GM21529 (cell line): ENCODE measurements around the gene NTHL1.

Experiments used
- ATAC-seq: cut with Tn5 transposase; IDR thresholded peaks from one replicate; pipeline ENCODE4 v1.9.1; 2021; ENCODE audit not compliant: unreplicated experiment

The NTHL1 gene

DNA sequence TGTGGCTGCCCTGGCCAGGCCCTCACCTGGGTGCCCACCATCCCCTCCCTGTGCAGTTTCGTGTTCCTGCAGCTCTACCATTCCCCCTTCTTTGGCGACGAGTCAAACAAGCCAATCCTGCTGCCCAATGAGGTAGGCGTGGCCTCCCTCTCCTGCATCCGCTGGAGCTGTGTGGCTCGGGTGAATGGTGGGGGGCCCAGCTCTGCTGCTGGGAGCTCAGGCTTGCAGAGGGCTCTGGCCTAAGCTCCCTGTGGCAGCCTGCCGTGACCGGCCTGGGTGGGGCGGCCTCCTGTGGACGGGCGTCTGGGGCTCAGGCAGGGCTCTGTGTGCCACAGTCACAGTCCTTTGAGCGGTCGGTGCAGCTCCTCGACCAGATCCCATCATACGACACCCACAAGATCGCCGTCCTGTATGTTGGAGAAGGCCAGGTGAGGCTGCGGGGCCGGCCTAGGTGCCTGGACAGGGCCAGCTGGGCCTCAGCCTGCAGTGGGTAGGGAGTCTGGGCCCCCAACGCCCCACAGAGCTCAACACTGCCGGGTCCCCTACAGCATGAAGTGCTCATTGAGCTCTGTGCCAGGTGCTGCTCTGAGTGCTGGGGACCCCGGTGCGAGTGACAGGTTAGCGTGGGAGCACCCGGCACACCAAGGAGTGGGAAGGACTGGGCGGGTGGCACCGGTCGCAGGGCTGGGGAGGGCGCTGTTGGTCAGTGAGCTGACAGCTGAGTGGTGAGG, 37.4 kb upstream of the NTHL1 start:
- no peak for ATAC-seq

DNA sequence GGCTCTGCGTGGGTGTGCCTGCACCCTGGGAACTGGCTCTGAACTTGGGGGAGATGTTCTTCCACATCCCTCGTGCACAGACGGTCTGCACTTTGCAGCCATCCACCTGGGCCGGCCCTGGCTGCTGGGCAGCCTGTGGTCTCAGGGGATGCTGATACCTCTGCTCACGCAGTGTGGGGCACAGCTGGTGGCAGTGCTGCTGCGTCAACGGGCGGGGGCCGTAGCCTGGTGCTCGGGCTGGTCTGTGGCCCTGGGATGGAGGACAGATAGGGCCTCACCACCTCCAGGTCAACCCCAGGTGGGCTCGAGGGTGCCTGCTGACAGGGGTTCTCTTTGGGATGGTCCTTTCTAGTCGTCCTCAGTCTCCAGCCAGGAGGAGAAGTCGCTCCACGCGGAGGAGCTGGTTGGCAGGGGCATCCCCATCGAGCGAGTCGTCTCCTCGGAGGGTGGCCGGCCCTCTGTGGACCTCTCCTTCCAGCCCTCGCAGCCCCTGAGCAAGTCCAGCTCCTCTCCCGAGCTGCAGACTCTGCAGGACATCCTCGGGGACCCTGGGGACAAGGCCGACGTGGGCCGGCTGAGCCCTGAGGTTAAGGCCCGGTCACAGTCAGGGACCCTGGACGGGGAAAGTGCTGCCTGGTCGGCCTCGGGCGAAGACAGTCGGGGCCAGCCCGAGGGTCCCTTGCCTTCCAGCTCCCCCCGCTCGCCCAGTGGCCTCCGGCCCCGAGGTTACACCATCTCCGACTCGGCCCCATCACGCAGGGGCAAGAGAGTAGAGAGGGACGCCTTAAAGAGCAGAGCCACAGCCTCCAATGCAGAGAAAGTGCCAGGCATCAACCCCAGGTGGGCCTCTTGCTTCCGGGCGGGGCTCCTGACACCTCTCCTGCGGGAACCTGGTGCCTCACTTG, 36.5 kb upstream of the NTHL1 start:
- no peak for ATAC-seq

DNA sequence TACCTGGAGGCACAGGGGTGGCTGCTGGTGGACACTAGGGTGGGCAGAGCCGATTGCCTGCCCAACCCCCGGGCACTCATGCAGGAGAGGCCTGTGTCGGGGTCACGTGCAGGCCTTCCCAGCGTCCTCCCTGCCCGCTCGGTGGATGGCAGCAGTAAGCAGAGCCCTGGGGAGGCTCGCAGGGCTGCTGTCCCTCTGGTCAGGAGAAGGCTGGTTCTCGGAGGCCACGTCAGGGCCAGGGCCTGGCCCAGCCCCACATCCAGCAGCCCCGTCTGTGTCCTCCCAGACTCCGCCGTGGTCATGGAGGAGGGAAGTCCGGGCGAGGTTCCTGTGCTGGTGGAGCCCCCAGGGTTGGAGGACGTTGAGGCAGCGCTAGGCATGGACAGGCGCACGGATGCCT, 35.8 kb upstream of the NTHL1 start:
- no peak for ATAC-seq

DNA sequence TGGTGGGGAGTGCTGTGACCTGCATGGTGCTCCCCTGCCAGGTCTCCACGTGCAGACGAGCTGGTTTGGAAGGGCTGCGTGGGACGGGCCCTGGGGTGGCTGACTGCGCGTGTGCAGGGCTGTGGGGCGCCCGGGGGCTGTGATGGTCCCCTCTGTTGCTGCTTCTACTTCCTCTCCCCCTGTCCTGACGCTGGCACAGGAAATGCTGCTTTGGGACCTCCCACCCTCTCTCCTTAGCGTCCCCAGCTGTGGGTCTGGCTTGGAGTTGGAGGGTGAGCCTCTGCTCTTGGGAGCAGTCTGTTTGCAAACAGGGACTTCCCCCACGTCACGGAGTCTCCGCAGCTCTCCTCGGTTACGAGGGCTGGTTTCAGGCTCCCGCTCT, 35.3 kb upstream of the NTHL1 start:
- no peak for ATAC-seq

DNA sequence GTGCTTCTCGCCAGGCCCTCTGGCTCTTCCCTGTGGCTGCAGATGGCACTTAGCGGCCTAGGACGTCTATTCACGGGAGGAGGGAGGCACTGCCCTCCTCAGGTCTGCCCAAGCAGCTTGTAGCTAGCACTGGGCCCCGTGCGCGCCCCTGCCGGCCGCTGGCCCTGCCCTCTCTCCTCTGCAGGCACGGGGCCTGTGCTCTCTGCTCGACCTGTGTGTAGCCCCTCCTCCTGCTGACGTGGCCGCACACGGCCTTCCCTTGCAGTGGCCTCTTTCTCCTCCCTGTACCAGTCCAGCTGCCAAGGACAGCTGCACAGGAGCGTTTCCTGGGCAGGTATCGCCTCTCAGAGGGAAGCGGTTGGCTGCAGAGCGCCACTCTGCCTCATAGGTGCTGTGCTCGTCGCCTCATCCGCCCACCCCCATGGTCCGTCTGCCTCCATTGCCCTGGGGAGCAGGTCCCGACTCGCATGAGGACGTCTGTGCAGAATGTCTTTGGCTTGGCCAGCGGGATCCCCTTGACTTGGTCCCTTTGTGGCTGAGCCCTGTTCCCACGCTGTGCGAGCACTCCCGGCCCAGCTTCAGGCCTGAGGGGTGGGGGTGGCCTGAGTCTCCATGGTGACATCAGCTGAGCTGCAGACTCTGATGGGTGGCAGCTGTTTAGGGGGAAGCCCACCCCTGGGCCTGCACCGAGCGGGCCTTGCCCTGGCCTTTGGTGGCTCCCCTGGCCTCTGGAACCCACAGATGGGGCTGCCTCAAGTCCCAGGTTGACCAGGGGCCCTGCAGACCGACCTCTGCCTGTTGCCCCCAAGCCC, 34.7 kb upstream of the NTHL1 start:
- no peak for ATAC-seq

DNA sequence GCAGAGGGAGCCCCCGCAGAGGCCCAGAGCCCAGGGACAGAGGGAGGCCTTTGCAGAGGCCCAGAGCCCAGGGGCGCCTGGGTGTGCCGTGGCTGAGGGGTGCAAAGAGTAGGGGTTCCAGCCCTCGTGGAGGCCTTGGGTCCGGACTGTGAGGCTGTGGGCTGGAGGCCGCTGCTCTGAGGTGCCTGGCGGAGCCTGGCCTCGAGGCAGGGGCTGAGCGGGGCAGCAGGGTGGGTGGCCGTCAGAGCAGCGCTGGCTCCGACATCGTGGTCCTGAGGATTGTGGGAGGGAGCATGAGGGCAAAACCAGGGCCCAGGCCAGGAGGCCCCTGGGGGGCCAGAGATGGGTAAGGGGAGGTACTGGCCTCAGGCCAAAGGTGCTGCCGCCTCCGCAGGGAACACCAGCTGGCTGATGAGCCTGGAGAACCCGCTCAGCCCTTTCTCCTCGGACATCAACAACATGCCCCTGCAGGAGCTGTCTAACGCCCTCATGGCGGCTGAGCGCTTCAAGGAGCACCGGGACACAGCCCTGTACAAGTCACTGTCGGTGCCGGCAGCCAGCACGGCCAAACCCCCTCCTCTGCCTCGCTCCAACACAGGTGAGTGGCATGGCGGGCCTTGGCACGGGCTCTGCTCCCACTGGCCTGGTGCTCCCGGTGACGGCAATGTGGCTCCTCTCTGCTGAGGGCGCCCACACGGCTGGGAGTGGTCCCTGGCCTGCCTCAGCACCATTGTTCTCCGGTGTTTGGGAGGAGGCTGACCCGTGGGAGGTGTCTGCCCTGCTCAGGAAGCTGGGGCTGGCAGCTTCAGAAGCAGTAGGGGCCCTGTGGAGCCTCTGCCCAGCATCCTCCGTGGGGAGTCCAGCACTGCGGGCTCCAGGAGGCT, 33.8 kb upstream of the NTHL1 start:
- no peak for ATAC-seq

DNA sequence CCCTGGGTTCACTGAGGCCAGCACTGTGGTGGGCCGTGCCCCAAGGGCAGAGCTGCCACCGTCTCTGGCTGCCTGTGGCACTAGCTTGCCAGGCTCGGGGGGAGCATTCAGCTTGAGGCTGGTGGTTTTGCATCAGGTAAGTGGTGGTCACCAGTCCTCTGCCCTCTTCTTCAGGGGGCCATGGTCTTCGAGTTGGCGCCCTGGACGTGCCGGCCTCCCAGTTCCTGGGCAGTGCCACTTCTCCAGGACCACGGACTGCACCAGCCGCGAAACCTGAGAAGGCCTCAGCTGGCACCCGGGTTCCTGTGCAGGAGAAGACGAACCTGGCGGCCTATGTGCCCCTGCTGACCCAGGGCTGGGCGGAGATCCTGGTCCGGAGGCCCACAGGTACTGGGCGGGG, 32.4 kb upstream of the NTHL1 start:
- ATAC-seq: no peak

DNA sequence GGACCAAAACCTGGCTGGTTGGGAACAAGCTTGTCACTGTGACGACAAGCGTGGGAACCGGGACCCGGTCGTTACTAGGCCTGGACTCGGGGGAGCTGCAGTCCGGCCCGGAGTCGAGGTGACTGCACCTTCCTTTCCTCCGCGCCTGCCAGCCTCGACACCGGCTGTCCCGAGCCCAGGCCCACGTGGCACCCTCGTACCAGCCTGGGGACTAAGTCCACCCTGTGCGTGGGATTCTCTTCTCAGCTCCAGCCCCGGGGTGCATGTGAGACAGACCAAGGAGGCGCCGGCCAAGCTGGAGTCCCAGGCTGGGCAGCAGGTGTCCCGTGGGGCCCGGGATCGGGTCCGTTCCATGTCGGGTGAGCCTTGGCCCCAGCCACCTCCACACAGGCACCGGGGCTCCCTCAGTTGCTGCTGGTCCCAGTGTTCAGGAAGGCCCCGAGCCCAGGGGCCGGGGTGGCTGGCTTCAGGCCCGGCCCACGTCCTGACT, 31.7 kb upstream of the NTHL1 start:
- no peak for ATAC-seq

DNA sequence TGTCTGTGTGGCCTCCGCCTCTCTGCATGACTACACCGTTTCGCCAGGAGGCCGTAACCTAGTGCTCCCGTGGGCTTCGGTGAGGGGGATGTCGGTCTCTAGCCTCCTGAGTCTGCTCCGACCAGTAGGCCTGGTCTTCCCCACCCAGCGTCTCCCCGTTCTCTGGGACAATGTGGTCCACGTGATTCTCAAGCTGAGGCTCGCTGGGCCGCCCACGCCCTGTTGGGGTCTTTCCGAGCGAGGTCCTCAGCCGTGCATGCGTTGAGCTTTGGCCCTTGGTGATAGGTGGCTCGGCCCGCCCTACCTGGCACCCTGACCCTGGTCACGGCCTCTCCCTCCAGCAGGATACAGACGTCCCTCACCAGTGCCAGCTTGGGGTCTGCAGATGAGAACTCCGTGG, 31.1 kb upstream of the NTHL1 start:
- no peak for ATAC-seq

DNA sequence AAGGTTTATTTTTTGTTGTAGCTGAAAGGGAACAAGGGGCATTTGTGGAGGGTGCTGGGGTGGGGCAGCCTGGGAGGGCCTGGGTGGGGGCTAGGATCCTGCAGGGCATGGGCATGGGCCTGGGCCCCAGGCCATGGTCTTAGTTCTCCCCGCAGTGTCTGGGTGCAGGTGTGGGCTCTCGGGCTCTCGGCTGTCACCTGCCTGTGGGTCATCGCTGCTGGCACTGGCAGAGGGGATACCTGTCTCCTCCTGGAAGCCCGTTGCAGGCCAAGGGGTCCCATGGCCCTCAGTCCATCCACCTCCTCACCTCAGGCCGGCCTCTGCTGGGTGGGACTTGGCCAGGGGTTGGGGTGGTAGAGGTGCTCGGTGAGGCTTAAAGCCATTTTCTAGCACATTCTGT, 30.5 kb upstream of the NTHL1 start:
- no peak for ATAC-seq

DNA sequence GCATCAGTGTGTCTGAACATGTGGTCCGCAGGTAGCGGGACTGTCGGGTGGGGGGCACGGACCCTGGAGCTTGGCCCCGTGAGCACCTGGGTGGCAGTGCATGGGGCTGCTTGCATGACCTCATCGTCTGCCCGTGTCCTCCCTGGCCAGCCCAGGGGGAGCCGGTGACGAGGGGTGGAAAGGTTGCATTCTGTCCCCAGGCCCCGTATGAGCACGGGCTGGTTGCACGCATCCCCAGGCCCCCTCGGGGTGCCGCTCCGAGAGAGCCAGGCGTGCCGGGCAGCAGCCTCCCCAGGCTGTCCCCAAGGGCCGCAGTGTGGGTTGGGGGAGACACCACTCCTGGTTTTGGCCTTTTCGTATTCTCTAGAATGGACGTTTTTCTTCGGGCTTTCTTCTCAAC, 30.1 kb upstream of the NTHL1 start:
- ATAC-seq: no peak

DNA sequence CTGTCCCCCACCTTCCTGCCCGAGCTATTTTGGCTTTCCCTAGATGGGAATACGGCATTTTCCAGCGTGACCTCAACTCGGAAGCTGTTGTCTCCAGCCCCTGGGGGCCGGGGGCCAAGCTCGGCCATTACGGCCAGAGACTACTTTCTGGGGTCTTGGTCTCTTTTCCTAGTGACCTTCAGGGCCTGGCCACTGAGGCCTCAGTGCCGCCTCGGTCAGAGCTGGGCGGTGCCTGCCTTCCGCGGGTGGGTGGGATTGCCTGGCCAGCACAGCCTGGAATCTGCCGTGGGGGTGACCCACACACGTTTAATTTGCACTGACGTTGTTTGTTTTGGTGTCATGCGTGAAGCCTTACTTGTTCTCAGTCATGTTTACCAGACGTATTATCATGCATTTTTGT, 29.4 kb upstream of the NTHL1 start:
- no peak for ATAC-seq

DNA sequence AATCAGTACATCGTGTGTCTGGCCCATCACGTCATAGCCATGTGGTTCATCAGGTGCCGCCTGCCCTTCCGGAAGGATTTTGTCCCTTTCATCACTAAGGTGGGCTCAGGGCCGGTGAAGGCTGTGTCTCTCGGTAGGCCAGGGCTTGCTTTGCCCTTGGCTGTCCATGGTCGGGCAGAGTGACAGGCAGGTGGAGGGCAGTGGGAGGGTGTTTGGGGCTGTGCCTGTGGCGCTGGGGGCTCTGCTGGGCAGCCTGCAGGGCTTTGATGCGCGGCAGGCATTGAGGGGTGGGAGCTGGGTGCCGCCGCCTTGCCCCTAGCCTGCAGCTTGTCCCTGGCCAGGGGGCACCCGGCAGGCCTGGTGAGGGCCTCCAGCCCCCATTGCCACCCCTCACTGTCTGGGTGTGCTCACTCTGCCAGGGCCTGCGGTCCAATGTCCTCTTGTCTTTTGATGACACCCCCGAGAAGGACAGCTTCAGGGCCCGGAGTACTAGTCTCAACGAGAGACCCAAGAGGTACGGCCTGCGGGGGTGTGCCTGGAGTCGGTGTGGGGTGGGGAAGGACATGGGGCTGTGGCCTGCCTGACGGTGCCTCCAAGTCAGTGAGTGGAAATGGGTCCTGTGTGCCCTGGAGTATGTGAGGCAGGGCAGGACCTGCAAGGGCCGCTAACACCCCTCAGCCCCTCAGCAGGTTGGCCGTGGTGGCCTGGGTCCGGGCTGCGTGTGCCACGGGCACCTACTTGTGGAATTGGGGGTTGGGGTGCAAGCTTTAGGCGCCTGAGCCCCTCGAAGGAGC, 28.6 kb upstream of the NTHL1 start:
- no peak for ATAC-seq

DNA sequence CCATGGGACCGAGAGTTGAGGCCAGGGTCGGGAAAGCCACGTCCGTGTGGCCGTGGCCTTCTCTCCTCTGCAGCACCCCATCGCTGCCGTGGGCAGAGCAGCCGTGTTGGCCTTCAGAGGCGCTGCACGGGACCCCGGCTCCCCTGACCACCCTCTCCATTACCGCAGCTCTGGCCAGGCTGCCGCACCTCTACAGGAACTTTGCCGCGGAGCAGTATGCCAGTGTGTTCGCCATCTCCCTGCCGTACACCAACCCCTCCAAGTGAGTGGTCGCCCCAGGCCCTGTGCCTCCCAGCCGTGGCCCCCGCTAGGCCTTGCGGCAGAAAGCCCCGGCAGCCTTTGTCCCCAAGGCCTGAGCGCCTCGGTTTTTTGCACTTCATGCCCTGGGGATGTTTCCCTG, 28.0 kb upstream of the NTHL1 start:
- no peak for ATAC-seq

DNA sequence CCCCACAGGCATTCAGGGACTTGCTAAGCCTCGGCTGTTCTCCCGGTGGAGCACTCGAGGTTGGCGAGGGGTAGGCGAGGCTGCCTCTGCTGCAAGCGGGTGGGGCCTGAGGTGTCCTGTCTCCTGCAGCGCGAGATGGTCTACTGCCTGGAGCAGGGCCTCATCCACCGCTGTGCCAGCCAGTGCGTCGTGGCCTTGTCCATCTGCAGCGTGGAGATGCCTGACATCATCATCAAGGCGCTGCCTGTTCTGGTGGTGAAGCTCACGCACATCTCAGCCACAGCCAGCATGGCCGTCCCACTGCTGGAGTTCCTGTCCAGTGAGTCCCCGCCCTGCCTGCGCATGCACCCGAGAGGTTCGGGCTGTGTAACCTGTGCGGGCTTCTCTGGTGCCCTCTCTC, 26.4 kb upstream of the NTHL1 start:
- no peak for ATAC-seq

DNA sequence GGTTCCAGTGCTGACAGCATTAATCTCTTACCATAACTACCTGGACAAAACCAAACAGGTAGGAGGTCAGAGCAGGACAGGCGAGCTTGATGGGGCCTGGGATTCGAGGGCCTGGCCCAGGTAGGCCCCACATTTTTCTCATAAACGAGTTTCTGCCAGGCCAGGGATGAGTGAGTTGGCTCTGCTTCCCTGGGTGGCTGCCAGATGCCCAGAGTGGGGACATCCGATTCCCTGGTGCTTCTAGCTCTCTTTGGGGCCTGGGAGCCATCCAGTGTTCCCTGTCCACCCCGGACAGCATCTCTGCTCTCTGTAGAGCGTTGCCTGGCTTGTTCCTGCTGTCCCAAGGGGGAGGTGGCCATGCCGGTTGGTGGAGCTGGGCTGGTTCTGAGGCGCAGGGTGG, 25.3 kb upstream of the NTHL1 start:
- no peak for ATAC-seq

DNA sequence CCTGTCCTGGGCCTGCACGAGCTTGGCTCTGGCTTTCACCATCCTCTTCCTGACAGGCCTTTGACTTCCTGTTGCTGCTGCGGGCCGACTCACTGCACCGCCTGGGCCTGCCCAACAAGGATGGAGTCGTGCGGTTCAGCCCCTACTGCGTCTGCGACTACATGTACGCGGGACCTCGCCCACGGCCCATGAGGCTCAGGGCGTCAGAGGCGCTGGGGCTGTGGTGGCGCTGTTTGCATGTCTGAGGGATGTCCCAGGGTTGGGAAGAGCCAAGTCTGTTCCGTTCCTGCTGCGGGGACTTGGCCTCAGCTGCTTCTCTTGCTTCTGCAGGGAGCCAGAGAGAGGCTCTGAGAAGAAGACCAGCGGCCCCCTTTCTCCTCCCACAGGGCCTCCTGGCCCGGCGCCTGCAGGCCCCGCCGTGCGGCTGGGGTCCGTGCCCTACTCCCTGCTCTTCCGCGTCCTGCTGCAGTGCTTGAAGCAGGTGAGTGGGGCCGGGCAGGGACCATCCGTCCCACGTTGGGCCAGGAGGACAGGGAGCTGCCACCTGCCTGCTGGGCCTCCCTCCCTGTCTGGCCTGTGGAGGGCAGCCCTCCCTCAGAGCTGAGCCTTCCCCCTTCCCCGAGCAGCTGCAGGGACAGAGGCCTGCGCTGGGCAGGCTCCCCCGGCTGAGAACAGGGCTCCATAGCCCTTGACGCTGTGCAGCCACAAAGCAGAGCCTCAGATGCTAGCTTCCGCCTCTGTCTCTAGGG, 24.0 kb upstream of the NTHL1 start:
- no peak for ATAC-seq

DNA sequence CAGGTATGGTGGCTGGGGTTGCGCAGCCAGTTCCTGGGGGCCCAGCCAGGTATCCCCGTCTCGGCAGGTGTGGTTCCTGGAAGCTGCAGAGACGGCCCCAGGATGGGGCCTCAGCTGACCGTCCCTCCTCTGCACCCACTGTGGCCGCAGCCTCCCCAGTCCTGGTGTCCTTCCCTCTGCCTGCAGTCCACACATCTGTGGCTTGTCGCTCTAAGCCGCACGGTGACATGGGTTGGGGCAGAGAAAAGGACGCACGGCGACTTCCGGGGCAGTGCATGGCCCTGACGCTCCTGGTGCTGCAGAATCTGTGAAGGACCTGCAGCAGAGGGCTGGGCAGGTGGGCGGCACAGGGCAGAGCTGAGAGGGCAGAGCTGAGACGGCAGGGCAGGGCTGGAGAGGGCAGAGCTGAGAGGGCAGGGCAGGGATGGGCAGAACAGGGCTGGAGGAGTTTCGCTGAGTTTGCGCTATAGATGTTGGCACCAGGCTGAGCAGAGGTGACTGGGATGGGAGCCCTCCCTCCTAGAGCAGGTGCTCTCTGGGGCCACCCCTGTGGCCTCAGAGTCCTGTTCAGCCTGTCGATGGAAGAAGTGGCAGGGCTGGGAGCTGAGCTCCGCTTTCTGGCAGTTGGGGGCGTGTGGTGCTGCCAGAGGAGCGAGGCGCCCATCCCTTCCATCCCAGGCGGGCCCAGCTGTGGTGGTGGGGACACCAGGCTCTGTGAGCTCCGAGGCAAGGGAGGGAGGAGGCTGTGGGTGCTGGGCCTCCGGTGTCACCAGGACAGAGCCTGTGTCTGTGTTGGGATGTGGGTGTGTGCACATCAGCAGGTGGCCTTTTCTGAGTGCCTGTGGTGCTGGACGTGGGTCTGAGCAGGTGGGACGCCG, 23.2 kb upstream of the NTHL1 start:
- no peak for ATAC-seq
